Inferior parietal cortex (tissue), 1 donor: ENCODE measurements around the gene CARS2.
A peak's percentile ranks its signal among the peaks of the same experiment; 100 is the strongest.

Experiments
- DNase-seq: peaks from one replicate; pipeline ENCODE4 v3.0.0-alpha.2; 2016; ENCODE audit errors: extremely low spot score

CARS2 gene

DNA sequence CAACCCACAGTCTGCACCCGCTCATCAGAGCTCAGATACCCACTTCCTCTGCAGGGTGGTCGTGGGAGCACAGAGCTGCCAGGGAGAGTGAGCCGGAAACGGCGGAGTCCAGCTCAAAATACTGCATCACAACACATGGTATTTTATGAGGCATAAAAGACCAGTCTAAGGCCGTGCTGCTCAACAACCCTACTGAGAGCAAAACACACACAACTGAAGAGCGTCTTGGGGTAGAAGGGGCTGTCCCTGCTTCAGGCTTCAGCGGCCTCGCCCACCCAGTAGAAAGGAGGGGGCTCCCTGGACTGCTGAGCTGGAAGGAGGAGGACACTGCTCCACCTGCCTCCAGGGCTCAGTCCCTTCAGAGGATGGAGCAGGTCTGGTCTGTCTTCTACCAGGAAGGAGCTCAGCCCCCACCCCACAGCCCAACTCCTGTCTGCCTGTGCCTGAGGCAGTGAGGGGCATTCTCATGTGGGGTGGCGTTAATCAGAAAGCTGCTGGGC is 53.6 kb downstream of the CARS2 start:
- no peak for DNase-seq

DNA sequence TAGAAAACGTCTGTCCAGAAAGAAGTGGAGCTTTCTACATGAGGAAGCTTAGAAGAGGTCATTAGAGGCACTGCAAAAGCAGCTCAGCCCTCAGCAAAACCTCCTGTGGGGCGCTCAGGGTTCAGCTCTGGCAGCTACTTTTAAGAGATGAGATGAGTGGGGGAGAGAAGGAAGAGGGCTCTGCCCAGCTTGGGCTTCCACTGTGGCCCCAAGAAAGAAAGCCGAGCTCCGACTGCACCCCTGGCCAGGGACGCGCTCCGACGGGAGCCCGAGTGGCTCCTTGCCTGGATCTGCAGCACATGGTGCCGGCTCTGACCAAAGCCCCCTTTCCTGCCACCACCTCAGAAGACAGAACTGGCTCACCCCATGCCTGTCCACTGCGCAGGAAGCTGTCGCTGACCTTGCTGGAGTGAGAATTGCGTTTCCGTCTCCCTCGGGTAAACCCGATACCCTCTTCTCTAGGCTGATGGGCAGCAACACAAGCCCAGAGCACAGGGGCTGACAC is 54.1 kb downstream of the CARS2 start:
- no peak for DNase-seq

DNA sequence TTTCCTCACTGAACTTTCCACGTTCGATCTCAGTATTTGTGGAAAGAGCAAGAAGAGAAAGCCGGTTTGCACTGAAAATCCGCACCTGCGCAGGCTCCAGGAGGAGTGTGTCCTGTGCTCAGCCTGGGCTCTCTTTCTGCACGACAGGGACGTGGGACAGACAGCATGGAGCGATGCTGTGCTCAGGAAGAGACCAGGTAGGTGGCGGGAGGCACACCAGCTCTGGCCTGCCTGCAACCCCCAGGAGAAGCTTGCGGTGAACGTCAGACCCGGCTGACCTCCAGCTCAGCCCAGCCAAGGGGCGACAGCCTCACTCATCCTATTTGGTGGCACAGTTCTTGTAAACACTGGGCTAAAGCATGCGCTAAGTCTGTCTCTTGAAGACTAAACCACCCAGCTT is 54.6 kb downstream of the CARS2 start:
- no peak for DNase-seq

- no peak for DNase-seq
These were observed 55.5 kb downstream of the CARS2 start for GRCh38 chr13:110650436-110650835.

DNA sequence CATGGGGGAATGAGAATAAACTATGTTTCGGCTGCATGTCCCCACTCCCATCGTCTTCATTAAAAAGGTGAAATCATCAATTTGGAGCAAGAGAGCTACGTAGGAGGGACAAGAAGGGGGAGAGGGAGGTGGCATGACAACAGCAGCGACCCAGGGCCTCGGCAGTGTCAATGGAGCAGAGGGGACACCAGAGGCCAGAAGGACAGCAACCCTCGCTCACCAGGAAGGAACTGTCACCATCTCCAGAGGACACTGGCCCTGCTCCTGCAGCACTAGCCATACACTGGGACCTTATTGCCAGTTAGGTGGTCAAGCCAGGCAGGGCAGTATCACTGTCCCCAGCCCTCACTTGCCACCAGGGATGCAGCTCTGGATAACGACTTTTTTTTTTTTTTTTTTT is 56.4 kb downstream of the CARS2 start:
- no peak for DNase-seq

GRCh38 chr13:110648848-110649421 is 57.0 kb downstream of the CARS2 start:
- no peak for DNase-seq

DNA sequence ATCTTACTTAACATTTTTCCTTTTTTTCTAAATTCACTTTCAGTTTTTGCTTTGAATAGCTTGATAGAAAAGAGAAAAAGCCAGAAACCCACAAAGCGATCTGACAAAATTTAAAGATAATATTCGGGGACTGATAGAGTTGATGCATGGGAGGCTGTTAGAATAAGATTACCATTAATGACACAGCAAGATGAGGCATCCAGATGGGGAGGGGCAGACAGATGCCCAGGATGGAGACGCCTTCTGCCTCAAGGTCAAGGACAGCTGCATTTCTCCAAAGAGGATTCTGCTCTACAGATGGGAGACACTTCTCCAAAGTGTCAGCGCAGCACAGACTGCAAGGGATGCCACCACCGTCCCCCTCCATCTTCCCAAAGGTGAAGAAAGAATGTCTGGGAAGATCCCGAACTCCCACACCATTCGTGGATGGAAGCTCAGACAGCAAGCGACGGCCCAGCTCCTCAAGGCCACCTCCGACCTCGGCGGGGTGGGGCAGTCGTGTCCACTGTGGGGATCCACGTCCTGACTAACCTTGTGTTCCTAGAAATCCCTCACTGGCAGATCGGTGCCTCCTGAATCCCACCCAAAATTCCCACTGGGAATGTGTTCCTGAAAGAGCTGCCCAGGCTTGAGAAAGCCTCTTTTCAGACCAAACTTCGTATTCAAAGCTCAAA is 57.6 kb downstream of the CARS2 start:
- DNase-seq, result no peak

DNA sequence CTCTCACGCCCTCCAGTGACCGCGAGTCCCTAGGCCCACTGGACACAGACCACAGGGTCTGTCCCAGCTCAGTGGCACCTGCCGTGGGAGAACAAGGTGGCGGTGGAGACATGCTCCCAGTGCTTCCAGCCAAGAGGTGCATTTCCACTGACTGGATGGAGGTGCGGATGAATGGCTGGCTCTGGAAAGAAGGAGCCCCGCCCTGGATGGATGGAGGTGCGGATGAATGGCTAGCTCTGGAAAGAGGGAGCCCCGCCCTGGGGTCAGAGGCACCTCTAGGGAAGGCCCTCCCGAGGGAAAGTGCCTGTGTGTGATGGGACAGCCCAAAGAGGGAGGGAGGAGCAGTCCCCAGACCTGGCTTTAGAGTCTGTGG is 58.6 kb downstream of the CARS2 start:
- DNase-seq, result no peak

- no peak for DNase-seq
These were observed 59.2 kb downstream of the CARS2 start for GRCh38 chr13:110646442-110647364.

DNA sequence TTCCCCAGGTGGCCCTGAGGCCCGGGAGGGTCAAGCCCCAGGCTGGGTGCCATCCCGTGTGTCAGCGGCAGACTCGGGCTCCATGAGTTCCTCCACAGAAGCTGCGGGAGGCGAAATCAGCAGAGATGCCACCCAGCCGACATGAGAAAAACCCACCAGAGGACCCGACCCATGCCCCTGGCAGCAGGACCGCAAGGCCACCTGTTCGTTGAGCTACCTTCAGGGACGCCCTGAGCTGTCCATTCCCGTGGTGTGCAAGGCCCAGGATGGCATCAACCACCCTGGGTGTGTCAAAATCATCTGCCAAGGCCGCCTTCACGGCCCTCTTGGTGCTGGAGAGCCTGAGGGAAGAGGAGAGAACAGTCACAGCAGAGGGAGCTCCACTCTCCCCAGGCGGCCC is 60.2 kb downstream of the CARS2 start:
- no peak for DNase-seq

GRCh38 chr13:110644892-110645521 is 60.9 kb downstream of the CARS2 start:
- DNase-seq, result peak; percentile 61

DNA sequence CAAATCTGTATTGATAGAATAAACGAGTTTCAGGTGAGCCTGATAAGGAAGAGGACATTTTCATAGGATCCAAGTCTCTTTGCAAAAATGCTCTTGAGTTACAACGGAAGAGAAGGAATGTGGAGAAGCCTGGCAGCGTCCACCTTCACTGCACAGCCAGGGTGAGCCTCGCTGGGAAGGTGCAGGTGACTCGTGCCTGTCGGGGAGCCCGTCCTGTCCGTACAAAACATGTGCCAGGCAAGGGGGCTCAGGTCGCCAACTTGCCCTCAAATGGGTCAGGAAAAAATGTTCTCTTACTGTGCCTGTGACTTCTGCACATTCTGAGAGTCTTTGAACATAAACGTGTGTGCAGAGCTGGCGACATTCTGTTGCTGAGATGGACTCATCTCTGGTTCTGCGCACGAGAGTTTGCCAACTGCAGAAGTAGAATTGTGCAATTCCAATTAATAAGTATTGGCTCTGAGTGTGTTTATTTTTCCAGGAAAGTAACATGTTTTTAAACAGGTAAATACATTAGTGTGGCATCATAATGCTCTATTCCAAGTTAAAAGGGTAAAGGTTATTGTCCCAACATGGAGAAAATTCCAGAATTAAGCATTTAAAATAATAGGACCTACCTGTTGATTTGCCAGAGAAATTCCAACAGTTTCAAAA is 62.0 kb downstream of the CARS2 start:
- DNase-seq, result no peak

- DNase-seq, result no peak
These were observed 62.6 kb downstream of the CARS2 start for GRCh38 chr13:110643324-110643723.

DNA sequence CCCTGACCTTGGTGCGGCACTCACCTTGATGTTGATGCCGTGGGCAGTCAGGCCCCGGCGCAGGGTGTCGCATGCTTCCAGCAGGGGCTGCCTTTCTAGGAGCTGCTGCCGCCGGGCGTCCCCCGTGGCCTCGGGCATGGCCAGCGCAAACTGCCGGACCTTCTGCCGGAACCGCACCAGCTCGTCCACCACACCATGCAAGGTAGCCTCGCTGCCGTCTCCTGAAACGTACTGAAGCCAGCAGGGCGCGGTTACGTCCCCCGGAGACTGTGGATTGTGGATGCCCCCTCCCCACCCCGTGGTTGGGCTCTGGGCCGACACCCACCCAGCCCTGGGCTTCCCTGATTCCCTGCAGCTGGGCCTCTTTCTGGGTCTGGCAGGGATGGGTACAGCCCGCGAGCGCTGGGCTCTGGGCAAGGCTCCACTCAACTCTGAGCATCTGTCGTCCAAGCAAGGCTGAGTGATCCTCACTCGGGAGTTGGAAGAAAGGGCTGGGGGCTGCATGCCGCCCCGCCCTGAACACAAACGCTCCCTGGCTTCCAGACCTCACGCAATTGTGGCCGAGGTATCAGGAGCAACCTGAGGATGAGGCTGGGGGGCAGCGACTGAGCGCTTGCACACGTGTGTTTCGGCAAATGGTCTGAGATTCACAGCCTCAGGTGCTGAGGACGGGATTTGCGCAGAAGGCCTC is 63.5 kb downstream of the CARS2 start:
- no peak for DNase-seq

- no peak for DNase-seq
These were observed 64.6 kb downstream of the CARS2 start for GRCh38 chr13:110641055-110642015.

- no peak for DNase-seq
These were observed 65.3 kb downstream of the CARS2 start for GRCh38 chr13:110640591-110641029.

GRCh38 chr13:110639935-110640334 is 66.0 kb downstream of the CARS2 start:
- no peak for DNase-seq

- DNase-seq, result no peak
These were observed 66.8 kb downstream of the CARS2 start for GRCh38 chr13:110638814-110639806.
